Measurements from ENCODE around the gene GIT1.

DNA sequence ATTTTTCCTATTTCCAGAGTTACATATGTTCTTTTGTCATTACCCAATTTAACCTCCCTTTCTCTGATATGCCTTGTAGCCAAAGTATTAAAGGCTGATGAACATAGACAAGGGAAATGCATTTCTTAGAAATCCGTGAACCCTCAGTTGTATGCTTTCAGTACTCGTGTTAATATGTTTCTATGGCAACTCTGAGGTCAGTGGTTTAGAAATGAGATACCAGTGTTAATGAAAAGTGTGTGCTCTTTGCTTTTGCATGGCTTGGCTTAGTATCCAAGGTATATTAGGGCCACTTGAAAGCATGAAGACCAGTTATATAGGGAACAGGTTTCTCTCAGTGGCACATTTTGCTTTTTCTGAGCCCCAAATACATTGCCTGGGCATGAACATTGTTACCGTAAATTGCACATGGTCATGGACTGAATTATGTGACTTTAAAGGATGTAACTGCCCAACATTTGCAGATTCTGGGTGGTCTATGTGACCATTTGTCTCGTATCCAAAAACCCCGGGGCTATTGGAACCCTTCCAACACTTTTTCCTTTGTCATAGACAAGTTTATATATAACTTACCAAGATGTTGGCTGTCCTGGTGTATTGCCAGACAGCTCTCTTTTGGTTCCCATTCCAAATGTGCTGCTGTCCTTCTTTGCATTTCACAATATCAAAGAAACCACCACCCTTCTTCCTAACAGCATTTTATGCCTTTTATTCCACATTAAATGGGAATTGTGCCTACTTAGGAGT, 40.1 kb downstream of the GIT1 start:
- TF ChIP-seq, protein P1, sequence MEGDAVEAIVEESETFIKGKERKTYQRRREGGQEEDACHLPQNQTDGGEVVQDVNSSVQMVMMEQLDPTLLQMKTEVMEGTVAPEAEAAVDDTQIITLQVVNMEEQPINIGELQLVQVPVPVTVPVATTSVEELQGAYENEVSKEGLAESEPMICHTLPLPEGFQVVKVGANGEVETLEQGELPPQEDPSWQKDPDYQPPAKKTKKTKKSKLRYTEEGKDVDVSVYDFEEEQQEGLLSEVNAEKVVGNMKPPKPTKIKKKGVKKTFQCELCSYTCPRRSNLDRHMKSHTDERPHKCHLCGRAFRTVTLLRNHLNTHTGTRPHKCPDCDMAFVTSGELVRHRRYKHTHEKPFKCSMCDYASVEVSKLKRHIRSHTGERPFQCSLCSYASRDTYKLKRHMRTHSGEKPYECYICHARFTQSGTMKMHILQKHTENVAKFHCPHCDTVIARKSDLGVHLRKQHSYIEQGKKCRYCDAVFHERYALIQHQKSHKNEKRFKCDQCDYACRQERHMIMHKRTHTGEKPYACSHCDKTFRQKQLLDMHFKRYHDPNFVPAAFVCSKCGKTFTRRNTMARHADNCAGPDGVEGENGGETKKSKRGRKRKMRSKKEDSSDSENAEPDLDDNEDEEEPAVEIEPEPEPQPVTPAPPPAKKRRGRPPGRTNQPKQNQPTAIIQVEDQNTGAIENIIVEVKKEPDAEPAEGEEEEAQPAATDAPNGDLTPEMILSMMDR (IDR thresholded peaks at IDR 0.05), result no peak
- no peak for TF ChIP-seq POLR2A (IDR thresholded peaks at IDR 0.05)

Data from heart left ventricle (tissue), 13 donors.